GM19035 (cell line): ENCODE results near the gene MZF1.
A peak's percentile ranks its signal among the peaks of the same experiment; 100 is the strongest.
"Not testable (repeated sequence)": the region's sequence is repeated elsewhere in the genome, so short reads cannot be mapped to it uniquely, and the experiment has no call there.

Source experiments
- ATAC-seq: cut with Tn5 transposase; IDR thresholded peaks from one replicate; pipeline ENCODE4 v1.9.1; 2021; ENCODE audit not compliant: unreplicated experiment

MZF1 gene

DNA sequence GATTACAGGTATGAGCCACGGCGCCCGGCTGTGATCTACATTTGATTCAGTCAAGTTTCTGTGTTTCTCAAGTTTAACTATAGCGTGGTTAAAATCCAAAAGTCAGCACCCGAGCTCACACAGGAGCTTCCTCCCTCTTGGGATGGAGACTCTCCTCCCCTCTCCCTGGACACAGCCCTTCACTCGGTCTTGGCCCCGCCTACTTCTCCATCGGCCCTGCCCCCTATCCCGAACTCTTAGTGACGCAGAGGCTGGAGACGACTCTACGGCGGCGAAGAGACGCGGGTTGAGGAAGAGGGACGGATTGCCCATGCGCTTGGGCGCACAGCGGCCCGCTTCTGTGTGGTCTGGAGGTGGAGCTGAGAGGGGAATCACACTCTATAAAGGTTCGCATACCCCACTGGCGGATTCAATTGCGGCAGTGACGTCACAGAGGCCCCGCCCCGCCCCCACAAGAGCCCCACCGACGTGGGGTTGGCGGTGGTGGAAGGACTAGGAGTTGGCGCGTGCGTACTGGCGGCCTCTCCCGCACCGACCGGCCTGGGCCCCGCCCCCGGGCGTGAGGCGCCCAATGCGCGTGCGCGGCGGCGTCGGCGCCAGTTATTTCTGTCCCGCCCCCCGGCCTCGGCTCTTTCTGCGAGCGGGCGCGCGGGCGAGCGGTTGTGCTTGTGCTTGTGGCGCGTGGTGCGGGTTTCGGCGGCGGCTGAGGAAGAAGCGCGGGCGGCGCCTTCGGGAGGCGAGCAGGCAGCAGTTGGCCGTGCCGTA lies 29.1 kb downstream of the MZF1 start, which contains the start of gene TRIM28:
Gene TRIM28 (plus strand): TSS at position 239 of the 765 bp plus-strand sequence. CDS start 694 bp downstream, outside the sequence.
- ATAC-seq = peak; percentile 79

DNA sequence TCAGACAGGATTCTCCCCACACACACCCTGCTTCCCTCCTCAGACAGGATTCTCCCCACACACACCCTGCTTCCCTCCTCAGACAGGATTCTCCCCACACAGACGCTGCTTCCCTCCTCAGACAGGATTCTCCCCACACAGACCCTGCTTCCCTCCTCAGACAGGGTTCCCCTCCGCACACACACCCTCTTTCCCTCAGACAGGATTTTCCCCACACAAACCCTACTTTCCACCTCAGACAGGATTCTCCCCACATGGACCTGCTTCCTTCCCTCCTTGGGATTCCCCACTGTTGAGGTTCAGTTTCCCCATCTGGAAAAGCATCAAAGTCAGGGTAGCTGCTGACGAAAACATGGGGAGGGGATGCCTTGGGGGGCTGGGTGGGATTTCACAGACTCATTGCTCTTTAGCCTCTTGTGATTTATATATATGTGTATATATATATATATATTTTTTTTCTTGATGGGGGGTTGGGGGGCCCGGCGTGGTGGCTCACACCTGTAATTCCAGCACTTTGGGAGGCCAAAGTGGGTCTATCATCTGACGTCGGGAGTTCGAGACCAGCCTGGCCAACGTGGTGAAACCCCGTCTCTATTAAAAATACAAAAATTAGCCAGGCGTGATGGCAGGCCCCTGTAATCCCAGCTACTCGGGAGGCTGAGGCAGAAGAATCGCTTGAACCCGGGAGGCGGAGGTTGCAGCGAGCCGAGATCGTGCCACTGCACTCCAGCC lies 30.3 kb downstream of the MZF1 start:
- ATAC-seq = not testable (repeated sequence)

DNA sequence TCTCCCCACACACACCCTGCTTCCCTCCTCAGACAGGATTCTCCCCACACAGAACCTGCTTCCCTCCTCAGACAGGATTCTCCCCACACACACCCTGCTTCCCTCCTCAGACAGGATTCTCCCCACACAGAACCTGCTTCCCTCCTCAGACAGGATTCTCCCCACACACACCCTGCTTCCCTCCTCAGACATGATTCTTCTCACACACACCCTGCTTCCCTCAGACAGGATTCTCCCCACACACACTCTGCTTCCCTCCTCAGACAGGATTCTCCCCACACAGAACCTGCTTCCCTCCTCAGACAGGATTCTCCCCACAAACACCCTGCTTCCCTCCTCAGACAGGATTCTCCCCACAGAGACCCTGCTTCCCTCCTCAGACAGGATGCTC lies 34.0 kb downstream of the MZF1 start:
- ATAC-seq = not testable (repeated sequence)

DNA sequence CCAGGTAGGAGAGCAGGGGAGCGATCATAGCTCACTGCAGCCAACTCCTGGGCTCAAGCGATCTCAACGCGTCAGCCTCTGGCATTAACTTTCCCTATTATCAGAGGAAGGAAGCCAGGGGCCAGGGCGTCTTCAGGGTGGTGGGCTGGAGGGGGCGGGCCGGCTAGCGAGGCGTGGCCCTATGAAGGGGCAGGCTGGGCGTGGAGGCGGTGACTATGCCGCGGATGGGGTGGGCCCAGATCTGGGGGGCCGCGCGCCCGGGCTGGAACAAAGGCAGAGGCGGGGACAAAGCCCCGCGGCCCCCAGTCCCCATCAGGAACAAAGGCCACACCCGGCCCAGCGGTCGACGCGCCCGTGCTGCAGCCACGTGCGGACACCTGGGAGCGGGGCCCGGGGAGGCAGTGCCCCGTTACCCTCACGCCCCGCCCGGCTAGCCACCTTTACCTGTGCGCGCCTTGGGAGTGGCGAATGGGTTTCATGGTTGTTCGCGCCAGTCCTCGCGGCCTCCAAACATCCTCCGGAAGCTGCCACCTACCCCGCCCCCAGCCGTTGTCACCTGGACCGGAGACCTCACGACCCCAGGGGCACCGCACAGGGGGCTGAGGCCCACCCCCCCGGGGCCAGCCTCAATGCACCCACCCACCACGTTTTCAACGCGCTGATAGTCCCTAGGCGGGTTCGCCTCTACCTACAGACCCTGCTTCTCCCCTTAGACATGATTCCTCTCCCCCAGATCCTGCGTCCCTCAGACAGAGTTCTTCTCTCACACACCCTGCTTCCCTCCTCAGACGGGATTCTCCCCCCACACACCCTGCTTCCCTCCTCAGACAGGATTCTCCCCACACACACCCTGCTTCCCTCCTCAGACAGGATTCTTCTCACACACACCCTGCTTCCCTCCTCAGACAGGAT lies 34.6 kb downstream of the MZF1 start:
- ATAC-seq = no peak

DNA sequence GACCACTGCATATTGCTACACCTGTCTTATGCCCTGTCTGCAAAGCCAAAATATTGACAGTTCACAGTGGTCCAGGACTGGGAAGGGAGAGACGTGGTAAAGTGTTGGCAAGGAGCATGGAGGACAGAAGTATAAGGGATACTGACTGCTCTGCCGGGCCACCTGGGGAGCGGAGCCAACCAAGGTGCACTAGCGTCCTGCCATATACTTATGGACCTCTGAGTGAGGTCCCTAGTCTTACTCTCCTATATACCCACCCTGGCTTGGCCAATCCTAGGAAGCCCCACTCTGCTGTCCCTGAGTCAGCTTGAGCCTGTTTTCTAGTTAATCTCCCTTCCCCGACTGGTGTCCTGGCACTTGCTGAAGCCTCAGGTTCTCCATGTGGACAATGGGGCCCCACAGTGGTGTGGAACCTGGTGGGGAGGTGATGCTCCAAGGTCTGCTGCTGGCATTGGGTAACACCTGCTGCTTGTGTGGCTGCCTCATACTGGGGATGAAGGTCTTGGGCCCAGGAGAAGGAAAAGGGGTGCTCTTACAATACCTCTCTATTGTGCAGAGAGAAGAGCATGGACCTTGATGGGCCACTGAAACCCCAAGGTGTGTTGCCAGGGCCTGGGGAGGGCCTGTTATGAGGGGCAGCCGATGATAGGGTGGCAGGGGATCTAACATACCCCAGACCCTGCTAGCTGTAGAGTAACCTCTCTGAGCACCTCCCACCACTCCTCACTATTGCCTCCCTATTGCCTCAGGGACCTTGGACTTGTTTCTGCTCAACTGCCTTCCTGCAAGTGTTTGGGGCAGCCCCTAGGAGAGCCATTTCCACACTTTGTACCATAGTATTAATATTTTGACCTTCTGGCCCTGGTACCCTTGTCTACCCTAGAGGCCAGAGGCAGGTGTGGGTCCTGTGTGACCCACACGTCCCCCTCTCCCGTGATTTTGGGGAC lies 36.0 kb downstream of the MZF1 start:
- ATAC-seq = no peak

DNA sequence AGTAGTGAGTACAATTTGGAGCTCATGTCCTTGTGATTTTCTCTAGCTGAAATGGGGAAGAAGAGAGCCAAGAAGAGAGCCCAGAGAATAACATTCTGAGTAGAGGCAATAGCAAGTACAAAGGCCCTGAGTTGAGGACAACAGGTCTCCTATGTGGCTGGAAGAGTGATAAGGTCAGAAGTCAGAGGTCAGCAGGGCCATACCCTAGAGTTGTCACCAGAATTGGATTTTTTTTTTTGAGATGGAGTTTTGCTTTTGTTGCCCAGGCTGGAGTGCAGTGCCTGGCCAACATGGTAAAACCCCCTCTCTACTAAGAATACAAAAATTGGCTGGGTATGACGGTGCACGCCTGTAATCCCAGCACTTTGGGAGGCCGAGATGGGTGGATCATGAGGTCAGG lies 37.3 kb downstream of the MZF1 start:
- ATAC-seq = no peak

DNA sequence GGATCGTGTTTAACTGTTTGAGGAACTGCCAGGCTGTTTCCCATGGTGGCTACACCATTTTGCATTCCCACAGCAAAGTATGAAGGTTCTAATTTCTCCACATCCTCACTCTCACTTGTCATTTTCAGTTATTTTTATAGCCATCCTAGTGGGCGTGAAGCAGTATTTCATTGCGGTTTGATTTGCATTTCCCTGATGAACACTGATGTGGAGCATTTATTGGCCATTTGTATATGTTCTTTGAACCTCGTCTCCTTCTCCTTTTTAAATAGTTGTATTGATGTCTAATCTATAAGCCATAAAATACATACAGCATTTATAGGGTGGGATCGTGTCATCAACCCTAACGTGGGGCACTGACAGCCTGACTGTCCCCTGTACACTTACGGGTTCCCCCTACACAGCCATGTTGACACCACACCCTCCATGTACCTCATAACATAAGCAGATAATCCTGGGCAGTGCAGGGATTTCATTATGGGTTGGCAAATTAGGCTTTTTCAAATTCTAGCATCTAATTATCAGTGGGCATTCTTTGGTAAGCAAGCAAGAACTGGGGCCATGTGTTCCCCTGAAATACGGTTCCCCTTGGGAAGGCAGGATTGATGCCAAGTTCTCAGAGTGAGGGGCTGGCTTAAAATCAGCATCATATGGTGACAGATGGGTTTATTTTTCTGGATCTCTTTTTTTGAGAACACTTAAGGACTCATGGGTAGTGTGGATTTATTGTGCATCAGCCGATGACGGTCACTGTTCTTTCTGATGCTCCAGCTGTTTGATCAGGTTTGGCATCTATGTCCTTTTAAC lies 41.9 kb downstream of the MZF1 start:
- ATAC-seq = no peak

DNA sequence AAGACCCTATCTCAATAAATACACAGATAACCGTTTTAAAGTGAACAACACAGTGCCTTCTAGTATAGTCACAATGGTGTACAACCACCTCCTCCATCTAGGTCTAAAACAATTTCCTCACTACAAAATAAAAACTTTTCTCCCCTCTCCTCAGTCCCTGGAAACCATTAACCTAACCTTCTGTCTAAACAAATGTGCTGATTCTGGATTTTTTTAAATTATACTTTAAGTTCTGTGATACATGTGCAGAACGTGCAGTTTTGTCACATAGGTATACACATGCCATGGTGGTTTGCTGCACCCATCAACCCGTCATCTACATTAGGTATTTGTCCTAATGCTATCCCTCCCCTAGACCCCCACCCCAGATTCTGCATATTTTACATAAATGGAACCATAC lies 43.7 kb downstream of the MZF1 start:
- ATAC-seq = no peak

DNA sequence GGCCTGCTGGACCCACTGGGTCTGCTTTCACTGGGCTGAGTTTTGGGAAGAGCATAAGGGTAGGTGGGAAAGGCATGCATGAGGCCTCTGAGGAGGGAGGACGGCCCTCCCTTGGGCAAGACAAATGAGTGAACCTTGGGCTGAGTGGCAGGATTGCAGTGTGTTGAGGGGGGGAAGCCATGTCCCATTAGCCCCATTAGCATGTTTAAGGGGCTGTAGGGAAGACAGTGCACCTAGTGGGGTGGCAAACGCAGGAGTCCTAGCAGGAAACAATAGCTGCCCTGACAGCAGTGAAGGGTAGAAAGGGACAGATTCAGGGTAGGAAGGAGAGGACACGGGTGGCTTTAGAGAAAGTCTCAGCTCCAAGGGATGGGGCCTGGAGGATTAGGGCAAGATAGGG lies 50.4 kb downstream of the MZF1 start:
- ATAC-seq = no peak

DNA sequence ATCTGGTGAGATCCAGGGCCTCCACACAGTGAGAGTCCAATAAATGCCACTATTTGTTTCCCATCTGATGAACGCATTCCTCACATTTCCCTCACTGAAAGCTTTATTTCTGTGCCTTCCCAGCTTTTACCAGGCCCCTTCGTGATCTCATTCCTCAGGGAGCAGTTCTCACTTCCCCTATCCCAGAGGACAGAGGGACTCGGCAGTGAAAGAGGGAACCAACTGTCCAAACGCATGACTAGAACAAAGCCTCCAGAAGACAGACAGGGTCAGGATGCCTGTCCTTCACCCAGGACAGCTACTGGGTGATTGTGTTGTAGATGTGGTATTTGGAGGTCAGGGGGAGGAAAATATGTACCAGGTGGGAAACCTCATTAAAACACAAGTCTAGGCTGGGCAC lies 51.5 kb downstream of the MZF1 start:
- no peak for ATAC-seq

DNA sequence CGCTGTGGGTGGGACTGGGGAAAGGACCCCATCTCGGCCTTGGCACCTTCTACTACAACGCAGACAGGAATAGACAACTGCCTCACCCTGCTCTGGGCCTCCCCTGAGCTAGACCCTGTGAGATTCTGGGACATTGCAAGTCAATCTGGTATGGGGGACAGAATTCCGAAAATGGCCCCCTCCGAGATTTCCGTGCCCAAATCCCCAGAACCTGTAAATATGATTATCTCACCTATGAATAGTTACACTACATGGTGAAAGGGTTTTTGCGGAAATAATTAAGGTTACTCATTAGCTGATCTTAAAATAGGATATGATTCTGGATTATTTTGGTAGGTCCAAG lies 52.9 kb downstream of the MZF1 start:
- no peak for ATAC-seq

DNA sequence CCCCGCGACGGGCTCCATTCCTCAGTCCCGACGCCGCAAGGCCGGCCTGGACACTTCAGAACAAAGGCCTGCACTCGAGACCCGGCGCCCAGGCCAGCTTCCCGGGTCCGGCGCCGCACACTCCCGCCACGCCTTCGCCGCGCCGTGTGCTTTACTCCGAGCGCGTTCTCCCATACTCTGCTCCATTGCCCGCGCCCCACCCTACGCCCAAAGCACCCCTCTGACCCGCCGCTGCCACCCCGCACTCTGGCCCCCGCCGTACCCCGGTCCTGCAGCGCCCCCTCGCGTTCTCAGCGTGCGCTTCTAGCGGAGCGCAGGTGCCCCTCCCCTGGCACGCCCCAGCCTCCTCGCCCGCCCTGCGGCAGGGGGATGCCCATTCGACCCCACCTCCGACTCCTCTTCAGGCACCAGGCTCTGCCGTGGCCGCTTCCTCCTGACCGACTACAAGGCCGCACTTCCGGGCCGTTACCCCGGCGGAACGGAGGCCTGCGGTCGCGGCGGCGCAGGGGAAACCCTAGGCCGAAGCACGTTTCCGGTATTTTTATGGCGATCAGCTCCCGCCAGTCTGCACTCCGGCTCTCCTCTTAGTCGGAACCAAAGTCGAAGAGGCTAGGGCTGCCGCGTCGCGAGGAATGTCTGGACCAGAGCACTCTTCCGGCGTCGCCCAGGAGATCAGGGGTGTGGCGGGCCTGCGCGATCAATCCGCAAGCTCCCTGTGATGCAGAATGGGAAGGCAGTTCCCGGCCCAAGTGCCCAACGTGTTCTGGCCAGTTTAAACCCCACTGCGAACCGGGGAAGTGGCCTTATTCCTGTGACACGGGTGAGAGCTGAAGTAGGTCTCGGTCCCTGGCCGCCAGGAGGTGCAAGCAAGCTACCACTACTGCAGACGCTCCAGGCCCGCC lies 53.5 kb downstream of the MZF1 start, which contains the start of gene ZBTB45:
Gene ZBTB45 (minus strand): TSS at position 456 of the 902 bp plus-strand sequence. CDS start 2,137 bp downstream, outside the sequence.
- peak; percentile 77 for ATAC-seq

DNA sequence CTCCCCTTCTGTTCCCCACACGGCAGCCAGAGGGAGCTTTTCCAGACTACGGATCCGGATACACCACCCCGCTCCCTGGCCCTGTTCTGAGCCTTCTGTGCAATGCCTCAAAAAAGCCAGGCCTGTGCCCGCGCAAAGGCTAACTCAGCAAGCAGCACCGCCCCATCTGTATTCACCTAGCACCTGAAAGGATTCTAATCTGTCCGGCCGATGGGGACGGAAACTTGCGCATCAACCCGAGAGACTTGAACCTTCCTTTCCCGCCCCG lies 54.1 kb downstream of the MZF1 start:
- ATAC-seq = no peak

DNA sequence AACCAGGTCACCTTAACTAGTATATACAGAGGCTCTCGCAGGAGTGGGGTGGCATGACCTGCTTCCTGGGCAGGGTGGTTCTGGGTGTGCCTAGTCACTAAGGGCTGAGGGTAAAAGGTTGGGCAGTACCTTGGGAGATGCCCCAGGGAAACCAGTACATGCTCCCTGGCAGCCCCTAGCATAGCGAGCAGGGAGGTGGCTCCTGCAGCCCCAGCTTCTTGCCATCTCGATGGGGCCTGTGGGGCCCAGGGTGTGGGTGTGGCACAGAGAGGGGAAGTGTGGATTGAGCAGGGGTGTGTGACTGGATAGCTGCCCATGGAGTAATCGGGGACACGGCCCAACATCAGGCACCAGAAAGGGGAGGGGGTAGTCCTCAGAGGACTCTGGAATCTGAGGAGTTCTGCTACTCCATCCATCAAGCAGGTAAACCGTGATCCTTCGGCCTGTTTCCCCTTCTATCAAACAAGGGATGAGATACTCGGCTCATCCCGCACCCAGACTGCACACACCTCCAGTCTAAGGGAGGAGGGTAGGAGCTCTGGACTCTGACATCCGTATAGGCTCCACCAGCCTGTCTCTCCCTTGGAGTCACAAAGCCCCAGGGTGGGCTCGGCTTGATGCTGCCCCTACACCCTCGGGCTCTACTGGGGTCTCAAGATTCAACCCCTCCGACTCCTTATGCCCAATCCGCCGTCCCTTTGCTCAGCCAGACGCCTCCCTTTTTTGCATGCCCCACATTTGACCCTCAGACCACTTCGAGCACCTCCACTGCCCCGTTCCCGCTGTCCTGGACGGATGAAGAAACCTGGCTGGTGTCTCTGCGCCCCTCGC lies 54.7 kb downstream of the MZF1 start:
- ATAC-seq = no peak

DNA sequence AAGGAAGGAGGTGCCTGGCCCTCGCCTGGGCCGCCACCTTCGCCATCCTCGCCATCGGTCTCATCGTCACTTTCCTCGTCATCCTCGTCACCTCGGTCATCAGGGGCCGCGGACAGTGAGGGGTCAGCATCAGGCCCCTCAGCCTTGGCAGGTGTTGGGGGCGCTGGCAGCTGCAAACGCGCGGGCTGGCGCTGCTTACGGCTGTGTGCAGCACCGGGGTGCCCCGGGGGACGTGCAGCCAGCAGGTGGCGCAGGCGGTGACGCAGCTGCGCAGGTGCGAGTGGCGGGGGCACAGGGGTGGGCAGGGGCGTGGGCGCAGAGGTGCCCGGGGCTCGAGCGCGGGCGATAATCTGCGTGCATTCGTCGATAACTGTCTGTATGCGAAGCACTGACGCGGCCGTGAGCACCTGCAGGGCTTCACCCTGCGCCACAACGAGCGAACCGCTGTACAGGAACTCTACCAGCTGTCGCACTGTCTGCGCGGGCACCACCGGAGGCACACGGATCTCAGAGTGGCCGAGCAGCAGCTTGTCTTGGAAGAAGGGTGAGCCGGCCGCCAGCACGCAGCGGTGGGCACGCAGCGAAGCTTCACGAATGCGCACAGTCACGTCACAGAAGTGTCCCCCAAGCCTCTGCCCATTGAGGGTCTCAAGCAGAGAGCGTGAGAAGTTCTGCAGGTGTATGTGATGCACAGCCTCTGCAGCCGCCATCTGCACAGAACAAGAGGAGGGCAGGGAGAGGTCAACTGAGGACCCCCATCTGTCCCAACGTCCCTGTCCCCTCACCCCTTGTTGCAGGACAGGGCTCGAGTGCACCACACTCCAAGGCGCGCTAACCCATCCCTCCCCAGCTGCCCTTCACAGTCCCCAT lies 55.9 kb downstream of the MZF1 start:
- ATAC-seq = no peak

DNA sequence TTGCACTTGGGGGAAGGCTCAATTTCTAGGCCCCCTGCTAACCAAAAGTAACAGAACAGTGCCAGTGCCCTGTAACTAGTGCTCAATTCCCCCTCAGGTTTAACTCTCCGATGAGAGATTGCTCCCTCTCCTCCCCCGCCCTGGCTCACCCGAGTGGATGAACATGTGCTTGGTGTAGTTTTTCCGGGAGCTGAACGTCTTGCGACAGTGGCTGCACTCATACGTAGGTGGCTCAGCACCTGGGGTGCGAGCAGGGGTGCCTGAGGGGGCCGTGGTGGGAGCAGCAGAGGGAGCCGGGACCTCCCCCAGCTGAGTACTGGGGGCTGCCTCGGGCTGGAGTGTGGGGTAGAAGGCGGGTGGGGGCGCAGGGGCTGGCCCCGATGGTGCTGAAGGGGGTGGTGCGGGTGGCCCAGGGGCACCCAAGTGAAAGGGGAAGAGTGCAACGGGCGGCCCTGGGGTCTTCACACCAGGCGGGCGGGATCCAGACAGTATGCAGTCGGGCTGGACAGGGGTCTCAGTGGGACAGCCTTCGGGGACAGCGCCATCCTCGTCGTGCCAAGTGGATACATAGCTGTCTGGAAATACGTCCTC lies 56.8 kb downstream of the MZF1 start:
- no peak for ATAC-seq
